ENCODE data around the gene KCNK17. TPM values are rescaled to one million over a fixed set of nuclear protein-coding genes. Genes with fewer than 3 reads are reported as not detected.

Gene KCNK17
- polyA plus RNA-seq, 2 donors: 0.24 to 0.65 TPM

DNA sequence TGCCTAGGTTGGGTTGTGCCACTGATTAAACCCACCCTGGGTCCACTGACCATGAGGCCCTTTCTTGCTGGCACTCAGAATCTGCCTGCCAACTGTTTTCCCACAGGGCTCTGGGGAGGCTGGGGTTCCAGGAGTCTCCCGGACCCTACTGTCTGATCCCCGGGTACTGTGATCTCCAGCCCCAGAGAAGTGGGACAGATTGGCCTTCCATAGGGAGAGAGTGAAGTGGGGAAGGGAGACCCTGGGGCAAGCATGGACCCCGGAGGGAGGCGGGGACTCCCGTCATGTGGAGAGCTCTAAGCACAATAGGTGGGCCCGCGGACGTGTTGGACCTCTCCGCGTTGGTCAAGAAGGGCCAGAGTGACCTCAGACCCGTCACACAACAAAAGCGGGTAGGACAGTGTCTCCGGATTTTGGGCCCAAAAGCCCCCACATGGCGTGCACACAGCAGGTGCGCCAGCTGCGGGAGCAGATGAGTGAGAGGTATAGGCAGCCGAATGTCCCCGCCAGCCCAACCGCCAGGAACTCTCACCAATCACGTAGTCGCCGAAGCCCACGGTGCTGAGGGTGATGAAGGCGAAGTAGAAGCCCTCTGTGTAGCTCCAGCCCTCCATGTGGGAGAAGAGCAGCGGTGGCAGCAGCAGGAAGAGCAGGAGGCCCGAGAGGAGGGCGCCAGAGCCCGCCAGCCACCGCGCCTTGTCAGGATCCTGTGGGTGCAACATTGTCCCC lies 10.6 kb downstream of the KCNK17 start:
- Histone ChIP-seq H3K4me1 (ENCODE audit: control insufficient read depth in 2 of 2, insufficient read depth in 2 of 2, low read length in 1 of 2) (peaks cover 0 to 3% of the 10 kb centered on the region in 2 donors), H3K27me3 (ENCODE audit: control insufficient read depth in 1 of 2, insufficient read depth in 2 of 2, low read length in 2 of 2) (no peaks in the 10 kb centered on the region), H3K36me3 (ENCODE audit: control insufficient read depth in 2 of 2, insufficient read depth in 2 of 2, low read length in 1 of 2) (no peaks in the 10 kb centered on the region), H3K9me3 (ENCODE audit: control insufficient read depth in 2 of 2, insufficient read depth in 1 of 2, low read depth in 1 of 2, low read length in 1 of 2) (no peaks in the 10 kb centered on the region), H3K27ac (ENCODE audit: low read depth in 2 of 2, low read length in 1 of 2) (no peak overlapping the region), H3K4me3 (ENCODE audit: low read depth in 1 of 2, low read length in 2 of 2) (no peak overlapping the region)
- WGBS, 2 donors: 88 to 89% methylated on average over 30 of the region's 30 CpGs

DNA sequence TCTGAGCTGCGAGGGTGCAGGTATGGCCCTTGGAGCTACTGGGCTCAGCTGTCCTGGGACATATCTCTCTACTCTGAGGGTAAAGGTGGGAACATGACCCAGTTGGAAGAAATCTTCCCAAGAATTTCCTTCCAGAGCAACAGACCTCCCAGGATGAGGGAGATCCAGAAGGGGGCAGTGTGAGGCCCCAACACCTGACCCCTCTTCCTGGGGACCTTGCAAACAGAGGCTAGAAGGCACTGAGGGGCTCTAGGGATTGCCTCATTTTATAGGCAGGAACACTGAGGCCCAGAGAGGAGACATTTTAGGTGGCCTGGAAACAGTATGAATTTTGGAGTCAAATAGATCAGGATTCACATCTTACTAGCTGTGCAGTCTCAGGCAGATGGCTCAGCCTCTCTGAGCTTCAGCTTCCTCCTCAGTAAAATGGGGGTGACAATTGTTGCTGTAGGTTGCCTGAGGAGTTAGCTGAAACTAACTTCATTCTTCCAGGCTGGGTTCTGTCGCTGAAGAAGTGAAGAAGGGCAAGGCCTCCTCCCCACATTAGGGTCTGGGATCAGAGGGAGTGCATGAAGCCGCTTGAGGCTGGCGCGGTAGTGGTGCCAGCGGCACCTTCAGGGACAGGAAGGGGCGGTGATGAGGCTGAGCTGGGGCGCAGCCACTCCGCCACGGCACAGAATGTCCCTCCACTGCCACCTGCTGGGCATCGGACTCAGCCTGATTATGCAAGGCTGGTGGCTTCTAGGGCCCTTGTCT lies 11.4 kb downstream of the KCNK17 start:
- peaks cover 0 to 3% of the 10 kb centered on the region in 2 donors for H3K4me1 ChIP-seq (ENCODE audit: control insufficient read depth in 2 of 2, insufficient read depth in 2 of 2, low read length in 1 of 2)
- no peaks in the 10 kb centered on the region for H3K27me3 ChIP-seq (ENCODE audit: control insufficient read depth in 1 of 2, insufficient read depth in 2 of 2, low read length in 2 of 2)
- H3K36me3 ChIP-seq (ENCODE audit: control insufficient read depth in 2 of 2, insufficient read depth in 2 of 2, low read length in 1 of 2): no peaks in the 10 kb centered on the region
- no peaks in the 10 kb centered on the region for H3K9me3 ChIP-seq (ENCODE audit: control insufficient read depth in 2 of 2, insufficient read depth in 1 of 2, low read depth in 1 of 2, low read length in 1 of 2)
- WGBS, 2 donors: 8 to 9% methylated on average over 11 of the region's 11 CpGs
- H3K27ac ChIP-seq (ENCODE audit: low read depth in 2 of 2, low read length in 1 of 2): no peak overlapping the region
- no peak overlapping the region for H3K4me3 ChIP-seq (ENCODE audit: low read depth in 1 of 2, low read length in 2 of 2)

- Histone ChIP-seq H3K27me3 (ENCODE audit: control insufficient read depth in 1 of 2, insufficient read depth in 2 of 2, low read length in 2 of 2) (no peaks in the 10 kb centered on the region), H3K4me3 (ENCODE audit: low read depth in 1 of 2, low read length in 2 of 2) (no peak overlapping the region), H3K36me3 (ENCODE audit: control insufficient read depth in 2 of 2, insufficient read depth in 2 of 2, low read length in 1 of 2) (no peaks in the 10 kb centered on the region), H3K9me3 (ENCODE audit: control insufficient read depth in 2 of 2, insufficient read depth in 1 of 2, low read depth in 1 of 2, low read length in 1 of 2) (no peaks in the 10 kb centered on the region), H3K27ac (ENCODE audit: low read depth in 2 of 2, low read length in 1 of 2) (no peak overlapping the region), H3K4me1 (ENCODE audit: control insufficient read depth in 2 of 2, insufficient read depth in 2 of 2, low read length in 1 of 2) (peaks cover 0 to 3% of the 10 kb centered on the region in 2 donors)
- WGBS, 2 donors: 78 to 81% methylated on average over 2 of the region's 2 CpGs
These were observed 12.2 kb downstream of the KCNK17 start for GRCh38 chr6:39302011-39302410.

- Histone ChIP-seq H3K9me3 (ENCODE audit: control insufficient read depth in 2 of 2, insufficient read depth in 1 of 2, low read depth in 1 of 2, low read length in 1 of 2) (no peaks in the 10 kb centered on the region), H3K27me3 (ENCODE audit: control insufficient read depth in 1 of 2, insufficient read depth in 2 of 2, low read length in 2 of 2) (no peaks in the 10 kb centered on the region), H3K4me1 (ENCODE audit: control insufficient read depth in 2 of 2, insufficient read depth in 2 of 2, low read length in 1 of 2) (peaks cover 0 to 3% of the 10 kb centered on the region in 2 donors), H3K36me3 (ENCODE audit: control insufficient read depth in 2 of 2, insufficient read depth in 2 of 2, low read length in 1 of 2) (no peaks in the 10 kb centered on the region), H3K27ac (ENCODE audit: low read depth in 2 of 2, low read length in 1 of 2) (no peak overlapping the region), H3K4me3 (ENCODE audit: low read depth in 1 of 2, low read length in 2 of 2) (no peak overlapping the region)
- 79 to 81% methylated on average over 7 of the region's 7 CpGs for WGBS, 2 donors
These were observed 12.6 kb downstream of the KCNK17 start for GRCh38 chr6:39301606-39302005.

GRCh38 chr6:39300739-39301138 lies 13.5 kb downstream of the KCNK17 start:
- Histone ChIP-seq H3K36me3 (ENCODE audit: control insufficient read depth in 2 of 2, insufficient read depth in 2 of 2, low read length in 1 of 2) (no peaks in the 10 kb centered on the region), H3K9me3 (ENCODE audit: control insufficient read depth in 2 of 2, insufficient read depth in 1 of 2, low read depth in 1 of 2, low read length in 1 of 2) (no peaks in the 10 kb centered on the region)

DNA sequence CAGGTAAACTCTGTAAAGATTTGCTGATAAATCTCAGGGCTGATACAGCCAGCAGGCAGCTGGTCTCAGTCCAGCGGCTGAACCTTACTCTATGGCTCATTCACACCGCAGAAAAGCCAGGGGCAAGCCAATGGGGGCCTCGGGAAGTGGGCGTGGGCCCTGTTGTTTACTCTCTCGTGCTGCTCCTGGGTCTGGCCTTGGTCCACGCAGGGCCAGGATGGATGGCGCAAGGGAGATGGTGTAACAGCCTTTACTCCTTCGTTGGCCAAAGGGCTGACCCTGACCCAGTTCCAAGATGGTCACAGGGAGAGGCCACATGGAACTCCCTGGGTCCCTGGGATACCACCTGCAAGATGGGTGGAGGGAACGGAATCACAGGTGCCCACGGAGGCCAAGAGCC lies 16.2 kb downstream of the KCNK17 start:
- peaks cover 0 to 2% of the 10 kb centered on the region in 2 donors for H3K4me1 ChIP-seq (ENCODE audit: control insufficient read depth in 2 of 2, insufficient read depth in 2 of 2, low read length in 1 of 2)
- no peak overlapping the region for H3K27ac ChIP-seq (ENCODE audit: low read depth in 2 of 2, low read length in 1 of 2)
- H3K4me3 ChIP-seq (ENCODE audit: low read depth in 1 of 2, low read length in 2 of 2): no peak overlapping the region
- 58 to 62% methylated on average over 10 of the region's 10 CpGs for WGBS, 2 donors
- H3K36me3 ChIP-seq (ENCODE audit: control insufficient read depth in 2 of 2, insufficient read depth in 2 of 2, low read length in 1 of 2): no peaks in the 10 kb centered on the region
- H3K27me3 ChIP-seq (ENCODE audit: control insufficient read depth in 1 of 2, insufficient read depth in 2 of 2, low read length in 2 of 2): no peaks in the 10 kb centered on the region
- H3K9me3 ChIP-seq (ENCODE audit: control insufficient read depth in 2 of 2, insufficient read depth in 1 of 2, low read depth in 1 of 2, low read length in 1 of 2): no peaks in the 10 kb centered on the region

More at GRCh38 chr6:39300739-39301138, 13.5 kb downstream of the KCNK17 start:
- Histone ChIP-seq H3K4me3 (ENCODE audit: low read depth in 1 of 2, low read length in 2 of 2) (no peak overlapping the region), H3K27me3 (ENCODE audit: control insufficient read depth in 1 of 2, insufficient read depth in 2 of 2, low read length in 2 of 2) (no peaks in the 10 kb centered on the region), H3K4me1 (ENCODE audit: control insufficient read depth in 2 of 2, insufficient read depth in 2 of 2, low read length in 1 of 2) (peaks cover 0 to 3% of the 10 kb centered on the region in 2 donors), H3K27ac (ENCODE audit: low read depth in 2 of 2, low read length in 1 of 2) (no peak overlapping the region)
- WGBS, 2 donors: 82 to 87% methylated on average over 6 of the region's 6 CpGs

- 64 to 72% methylated on average over 18 of the region's 18 CpGs for WGBS, 2 donors
- no peaks in the 10 kb centered on the region for H3K4me1 ChIP-seq (ENCODE audit: control insufficient read depth in 2 of 2, insufficient read depth in 2 of 2, low read length in 1 of 2)
- no peaks in the 10 kb centered on the region for H3K36me3 ChIP-seq (ENCODE audit: control insufficient read depth in 2 of 2, insufficient read depth in 2 of 2, low read length in 1 of 2)
These were observed 17.2 kb downstream of the KCNK17 start for GRCh38 chr6:39296745-39297640.

DNA sequence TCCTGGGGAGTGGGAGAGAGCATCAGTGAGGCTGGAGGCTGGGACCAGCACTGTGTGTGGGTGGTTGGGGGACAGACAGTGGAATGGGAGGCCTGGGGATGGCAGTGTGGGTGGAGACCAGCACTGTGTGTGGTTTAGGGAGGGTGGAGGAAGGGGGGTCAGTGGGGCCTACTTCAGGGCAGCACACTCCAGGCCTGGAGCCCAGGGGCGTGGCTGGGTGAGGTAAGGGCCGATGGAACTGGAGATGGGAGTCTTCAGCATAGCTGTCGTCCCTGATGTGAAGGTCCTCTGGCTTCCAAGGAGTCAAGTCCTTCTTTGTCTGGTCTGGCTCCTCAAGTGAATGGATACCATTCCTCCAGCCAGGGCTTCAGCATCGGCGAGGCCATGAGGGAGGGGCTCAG lies 18.6 kb downstream of the KCNK17 start:
- H3K36me3 ChIP-seq (ENCODE audit: control insufficient read depth in 2 of 2, insufficient read depth in 2 of 2, low read length in 1 of 2): no peaks in the 10 kb centered on the region
- 62 to 70% methylated on average over 5 of the region's 5 CpGs for WGBS, 2 donors
- H3K4me1 ChIP-seq (ENCODE audit: control insufficient read depth in 2 of 2, insufficient read depth in 2 of 2, low read length in 1 of 2): no peaks in the 10 kb centered on the region
- no peak overlapping the region for H3K27ac ChIP-seq (ENCODE audit: low read depth in 2 of 2, low read length in 1 of 2)
- H3K27me3 ChIP-seq (ENCODE audit: control insufficient read depth in 1 of 2, insufficient read depth in 2 of 2, low read length in 2 of 2): no peaks in the 10 kb centered on the region
- no peaks in the 10 kb centered on the region for H3K9me3 ChIP-seq (ENCODE audit: control insufficient read depth in 2 of 2, insufficient read depth in 1 of 2, low read depth in 1 of 2, low read length in 1 of 2)
- H3K4me3 ChIP-seq (ENCODE audit: low read depth in 1 of 2, low read length in 2 of 2): no peak overlapping the region

More at GRCh38 chr6:39296745-39297640, 17.2 kb downstream of the KCNK17 start:
- H3K27me3 ChIP-seq (ENCODE audit: control insufficient read depth in 1 of 2, insufficient read depth in 2 of 2, low read length in 2 of 2): no peaks in the 10 kb centered on the region
- H3K27ac ChIP-seq (ENCODE audit: low read depth in 2 of 2, low read length in 1 of 2): no peak overlapping the region
- H3K9me3 ChIP-seq (ENCODE audit: control insufficient read depth in 2 of 2, insufficient read depth in 1 of 2, low read depth in 1 of 2, low read length in 1 of 2): no peaks in the 10 kb centered on the region
- no peak overlapping the region for H3K4me3 ChIP-seq (ENCODE audit: low read depth in 1 of 2, low read length in 2 of 2)

DNA sequence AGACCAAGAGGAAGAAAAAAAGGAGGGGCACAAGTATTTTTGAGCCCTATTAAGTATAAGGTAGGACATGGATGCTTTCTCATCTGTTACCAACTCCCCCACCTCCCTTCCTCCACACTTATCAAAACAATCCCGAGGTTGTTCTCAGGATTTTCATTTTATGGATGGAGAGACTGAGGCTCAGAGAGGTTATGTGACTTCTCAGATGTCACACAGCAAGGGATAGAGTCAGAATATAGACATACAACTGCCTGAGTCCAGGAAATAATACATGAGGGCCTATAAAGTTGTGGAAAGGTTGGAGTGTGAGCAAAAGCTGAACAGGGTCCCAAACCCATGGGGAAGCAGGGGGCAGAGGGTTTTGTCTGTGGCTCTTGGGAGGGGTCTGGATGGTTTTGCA lies 19.3 kb downstream of the KCNK17 start:
- no peak overlapping the region for H3K27ac ChIP-seq (ENCODE audit: low read depth in 2 of 2, low read length in 1 of 2)
- no peaks in the 10 kb centered on the region for H3K36me3 ChIP-seq (ENCODE audit: control insufficient read depth in 2 of 2, insufficient read depth in 2 of 2, low read length in 1 of 2)
- 70 to 80% methylated on average over 1 of the region's 1 CpG for WGBS, 2 donors
- H3K4me1 ChIP-seq (ENCODE audit: control insufficient read depth in 2 of 2, insufficient read depth in 2 of 2, low read length in 1 of 2): no peaks in the 10 kb centered on the region
- no peaks in the 10 kb centered on the region for H3K27me3 ChIP-seq (ENCODE audit: control insufficient read depth in 1 of 2, insufficient read depth in 2 of 2, low read length in 2 of 2)
- no peaks in the 10 kb centered on the region for H3K9me3 ChIP-seq (ENCODE audit: control insufficient read depth in 2 of 2, insufficient read depth in 1 of 2, low read depth in 1 of 2, low read length in 1 of 2)
- H3K4me3 ChIP-seq (ENCODE audit: low read depth in 1 of 2, low read length in 2 of 2): no peak overlapping the region

Measured in esophagus (tissue), 2 donors.